Vagina (tissue), 2 donors: ENCODE results near the gene CTDSP1. TPM values are rescaled to one million over a fixed set of nuclear protein-coding genes. Genes with fewer than 3 reads are reported as not detected.

ENCODE experiments used
- DNase-seq, 2 donors: peaks; one replicate each; pipeline ENCODE4 v3.0.0-alpha.2; 2017; ENCODE audit errors: extremely low spot score in 2 of 2
- H3K27ac ChIP-seq: fragments of 200-600 bp; sonication (generic); one replicate; pipeline ENCODE4 v1.5.1; 2019
- H3K27me3 ChIP-seq: fragments of 200-600 bp; sonication (generic); one replicate; pipeline ENCODE4 v1.5.1; 2019
- H3K36me3 ChIP-seq, 2 donors: fragments of 200-600 bp; sonication (generic); one replicate each; pipeline ENCODE4 v1.5.1; 2017 to 2019
- H3K4me1 ChIP-seq: fragments of 200-600 bp; sonication (generic); one replicate; pipeline ENCODE4 v1.5.1; 2019
- H3K4me3 ChIP-seq, 2 donors: fragments of 200-600 bp; sonication (generic); 1 replicate in 1 of 2; 2 replicates in 1 of 2; pipeline ENCODE4 v1.5.1; 2016 to 2019
- H3K9me3 ChIP-seq: fragments of 200-600 bp; sonication (generic); one replicate; pipeline ENCODE4 v1.5.1; 2019
- CTCF ChIP-seq, 3 experiments: fragments of 450-650 bp in 2 of 3; fragments of 200-600 bp in 1 of 3; sonication (generic) in 1 of 3; IDR thresholded peaks; one replicate each; pipeline ENCODE4 v1.5.1; 2017 to 2019; ENCODE audit warnings: antibody characterized with exemption in 3 of 3, mild to moderate bottlenecking in 2 of 3, moderate library complexity in 2 of 3
- POLR2A ChIP-seq, 2 donors: fragments of 450-650 bp; IDR thresholded peaks; one replicate each; pipeline ENCODE4 v1.6.1; 2017; ENCODE audit warnings: antibody characterized with exemption in 2 of 2, mild to moderate bottlenecking in 2 of 2, moderate library complexity in 2 of 2
- POLR2AphosphoS5 ChIP-seq, 2 donors: sonication (generic); formaldehyde crosslinking; IDR thresholded peaks; one replicate each; pipeline ENCODE4 v1.9.0; 2017; ENCODE audit warnings: antibody characterized with exemption in 2 of 2, mild to moderate bottlenecking in 2 of 2, low read depth in 1 of 2; ENCODE audit not compliant: insufficient read depth in 1 of 2
- intact Hi-C: fragments of 100-400 bp; cut with DNase I; formaldehyde crosslinking; loops from one replicate; pipeline ENCODE4 v1.15.1; 2023
- total RNA-seq: library from RNA; depleted of rRNA; stranded (reverse); fragments of >200 nt; gene quantifications from one replicate; pipeline ENCODE4 v1.2.3, GENCODE V29; 2016

CTDSP1 gene
- total RNA-seq, 1 donor from 2014 or later = 103 TPM

GRCh38 chr2:218368150-218368528 lies 31.5 kb upstream of the CTDSP1 start:
- TF ChIP-seq POLR2AphosphoS5 (IDR thresholded peaks at IDR 0.05; ENCODE audit: insufficient read depth in 1 of 2, low read depth in 1 of 2) (peak in 1 of 2 donors; percentile 47), POLR2A (IDR thresholded peaks at IDR 0.05) (no peak)
- H3K27me3 ChIP-seq = no peaks in the 10 kb centered on the region
- peak overlapping the region; percentile 45 to 63 for H3K4me3 ChIP-seq
- DNase-seq = no peak
- H3K4me1 ChIP-seq = peaks cover 26% of the 10 kb centered on the region
- H3K9me3 ChIP-seq = no peaks in the 10 kb centered on the region
- peak overlapping the region; percentile 84 for H3K27ac ChIP-seq
- H3K36me3 ChIP-seq = no peaks in the 10 kb centered on the region
- intact Hi-C loops = no loop called here

GRCh38 chr2:218368621-218369153 lies 31.0 kb upstream of the CTDSP1 start:
- Histone ChIP-seq H3K27ac (peak overlapping the region; percentile 84), H3K27me3 (no peaks in the 10 kb centered on the region), H3K4me3 (peak overlapping the region; percentile 45 to 63), H3K9me3 (no peaks in the 10 kb centered on the region), H3K36me3 (no peaks in the 10 kb centered on the region), H3K4me1 (peaks cover 26% of the 10 kb centered on the region)
- no peak for DNase-seq
- TF ChIP-seq POLR2A (IDR thresholded peaks at IDR 0.05) (no peak), CTCF (IDR thresholded peaks at IDR 0.05) (peak in 1 of 3 experiments; percentile 7), POLR2AphosphoS5 (IDR thresholded peaks at IDR 0.05; ENCODE audit: insufficient read depth in 1 of 2, low read depth in 1 of 2) (no peak)
- intact Hi-C loops = no loop called here

GRCh38 chr2:218369330-218369729 lies 30.3 kb upstream of the CTDSP1 start:
- H3K36me3 ChIP-seq = no peaks in the 10 kb centered on the region
- intact Hi-C loops = no loop called here
- no peak overlapping the region for H3K4me3 ChIP-seq
- no peaks in the 10 kb centered on the region for H3K27me3 ChIP-seq
- H3K27ac ChIP-seq = peak overlapping the region; percentile 84
- no peak for DNase-seq
- no peaks in the 10 kb centered on the region for H3K9me3 ChIP-seq
- TF ChIP-seq POLR2AphosphoS5 (IDR thresholded peaks at IDR 0.05; ENCODE audit: insufficient read depth in 1 of 2, low read depth in 1 of 2) (no peak), CTCF (IDR thresholded peaks at IDR 0.05) (no peak), POLR2A (IDR thresholded peaks at IDR 0.05) (no peak)
- peaks cover 26% of the 10 kb centered on the region for H3K4me1 ChIP-seq

- no peak for DNase-seq
- intact Hi-C loops = no loop called here
- peak overlapping the region; percentile 84 for H3K27ac ChIP-seq
- no peaks in the 10 kb centered on the region for H3K36me3 ChIP-seq
- TF ChIP-seq CTCF (IDR thresholded peaks at IDR 0.05) = no peak
- no peak for TF ChIP-seq POLR2A (IDR thresholded peaks at IDR 0.05)
- TF ChIP-seq POLR2AphosphoS5 (IDR thresholded peaks at IDR 0.05; ENCODE audit: insufficient read depth in 1 of 2, low read depth in 1 of 2) = peak; percentile 25 to 56
- peaks cover 26% of the 10 kb centered on the region for H3K4me1 ChIP-seq
- no peaks in the 10 kb centered on the region for H3K27me3 ChIP-seq
- no peaks in the 10 kb centered on the region for H3K9me3 ChIP-seq
- H3K4me3 ChIP-seq = no peak overlapping the region
These were observed 29.1 kb upstream of the CTDSP1 start for GRCh38 chr2:218370410-218371063.

- Histone ChIP-seq H3K4me1 (peaks cover 26% of the 10 kb centered on the region), H3K4me3 (no peak overlapping the region), H3K27me3 (no peaks in the 10 kb centered on the region), H3K27ac (no peak overlapping the region), H3K36me3 (no peaks in the 10 kb centered on the region), H3K9me3 (no peaks in the 10 kb centered on the region)
- TF ChIP-seq POLR2AphosphoS5 (IDR thresholded peaks at IDR 0.05; ENCODE audit: insufficient read depth in 1 of 2, low read depth in 1 of 2) (no peak), CTCF (IDR thresholded peaks at IDR 0.05) (no peak), POLR2A (IDR thresholded peaks at IDR 0.05) (no peak)
- no peak for DNase-seq
- intact Hi-C loops = no loop called here
These were observed 27.7 kb upstream of the CTDSP1 start for GRCh38 chr2:218371983-218372350.
